Panc1 (cell line): ENCODE measurements around the gene MGAT1.

Experiments
- POLR2AphosphoS5 ChIP-seq: IDR thresholded peaks from 2 replicates; pipeline ENCODE4 v1.6.1; 2012; ENCODE audit warnings: mild to moderate bottlenecking, low read depth, low read length, moderate library complexity
- REST ChIP-seq, 2 experiments: IDR thresholded peaks; 2 replicates each; pipeline ENCODE4 v1.6.1; 2011 to 2012; ENCODE audit warnings: low read depth in 2 of 2, control low read depth in 1 of 2, low read length in 1 of 2, mild to moderate bottlenecking in 1 of 2, moderate library complexity in 1 of 2; ENCODE audit not compliant: insufficient read depth in 1 of 2
- SIN3A ChIP-seq: IDR thresholded peaks from 2 replicates; pipeline ENCODE4 v1.6.1; 2012; ENCODE audit warnings: low read depth, mild to moderate bottlenecking, low read length, moderate library complexity, borderline replicate concordance; ENCODE audit not compliant: insufficient read depth
- TCF7L2 ChIP-seq: IDR thresholded peaks from 2 replicates; pipeline ENCODE4 v1.6.1; 2011; ENCODE audit warnings: mild to moderate bottlenecking, low read depth, low read length, inconsistent platforms
- TF ChIP-seq, protein P1 (sequence below): fragments of 450-650 bp; IDR thresholded peaks from 2 replicates; pipeline ENCODE4 v1.5.1; 2017; ENCODE audit warnings: mild to moderate bottlenecking

DNA sequence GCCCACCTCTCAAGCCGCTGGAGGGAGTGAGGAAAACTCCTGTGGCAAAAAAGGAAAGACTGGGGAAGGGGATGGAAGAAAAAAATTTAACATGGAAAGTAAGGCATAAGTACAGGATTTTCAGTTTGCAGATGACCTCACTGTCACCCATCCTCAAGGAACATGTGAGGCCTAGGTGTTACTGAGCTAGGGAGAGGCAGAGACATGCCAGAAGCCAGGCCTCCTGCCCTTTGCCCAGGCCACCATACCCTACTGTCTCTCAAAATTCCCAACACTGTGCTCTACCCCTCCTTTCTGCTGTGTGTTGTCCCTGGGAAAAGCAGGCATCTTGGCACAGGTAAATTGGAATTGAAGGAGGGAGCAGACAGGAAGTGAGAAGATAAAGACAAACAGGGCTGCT lies 4.4 kb upstream of the MGAT1 start:
- TF ChIP-seq, protein P1, sequence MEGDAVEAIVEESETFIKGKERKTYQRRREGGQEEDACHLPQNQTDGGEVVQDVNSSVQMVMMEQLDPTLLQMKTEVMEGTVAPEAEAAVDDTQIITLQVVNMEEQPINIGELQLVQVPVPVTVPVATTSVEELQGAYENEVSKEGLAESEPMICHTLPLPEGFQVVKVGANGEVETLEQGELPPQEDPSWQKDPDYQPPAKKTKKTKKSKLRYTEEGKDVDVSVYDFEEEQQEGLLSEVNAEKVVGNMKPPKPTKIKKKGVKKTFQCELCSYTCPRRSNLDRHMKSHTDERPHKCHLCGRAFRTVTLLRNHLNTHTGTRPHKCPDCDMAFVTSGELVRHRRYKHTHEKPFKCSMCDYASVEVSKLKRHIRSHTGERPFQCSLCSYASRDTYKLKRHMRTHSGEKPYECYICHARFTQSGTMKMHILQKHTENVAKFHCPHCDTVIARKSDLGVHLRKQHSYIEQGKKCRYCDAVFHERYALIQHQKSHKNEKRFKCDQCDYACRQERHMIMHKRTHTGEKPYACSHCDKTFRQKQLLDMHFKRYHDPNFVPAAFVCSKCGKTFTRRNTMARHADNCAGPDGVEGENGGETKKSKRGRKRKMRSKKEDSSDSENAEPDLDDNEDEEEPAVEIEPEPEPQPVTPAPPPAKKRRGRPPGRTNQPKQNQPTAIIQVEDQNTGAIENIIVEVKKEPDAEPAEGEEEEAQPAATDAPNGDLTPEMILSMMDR, result no peak
- TF ChIP-seq POLR2AphosphoS5 (no peak), REST (IDR thresholded peaks at IDR 0.05; ENCODE audit: insufficient read depth in 1 of 2, low read depth in 2 of 2, low read length in 1 of 2) (no peak), TCF7L2 (no peak), SIN3A (no peak)
